Esophagus squamous epithelium (tissue), 4 donors: ENCODE measurements around the gene DUS1L.

ENCODE experiments used
- POLR2A ChIP-seq, 4 donors: fragments of 450-650 bp; IDR thresholded peaks; one replicate each; pipeline ENCODE4 v1.6.1; 2017; ENCODE audit warnings: antibody characterized with exemption in 4 of 4, mild to moderate bottlenecking in 4 of 4, moderate library complexity in 3 of 4
- TF ChIP-seq, protein P1 (sequence below), 6 experiments: fragments of 450-650 bp in 4 of 6; fragments of 200-600 bp in 2 of 6; sonication (generic) in 2 of 6; IDR thresholded peaks; one replicate each; pipeline ENCODE4 v1.5.1; 2016 to 2019; ENCODE audit warnings: antibody characterized with exemption in 6 of 6, mild to moderate bottlenecking in 4 of 6, moderate library complexity in 4 of 6

DNA sequence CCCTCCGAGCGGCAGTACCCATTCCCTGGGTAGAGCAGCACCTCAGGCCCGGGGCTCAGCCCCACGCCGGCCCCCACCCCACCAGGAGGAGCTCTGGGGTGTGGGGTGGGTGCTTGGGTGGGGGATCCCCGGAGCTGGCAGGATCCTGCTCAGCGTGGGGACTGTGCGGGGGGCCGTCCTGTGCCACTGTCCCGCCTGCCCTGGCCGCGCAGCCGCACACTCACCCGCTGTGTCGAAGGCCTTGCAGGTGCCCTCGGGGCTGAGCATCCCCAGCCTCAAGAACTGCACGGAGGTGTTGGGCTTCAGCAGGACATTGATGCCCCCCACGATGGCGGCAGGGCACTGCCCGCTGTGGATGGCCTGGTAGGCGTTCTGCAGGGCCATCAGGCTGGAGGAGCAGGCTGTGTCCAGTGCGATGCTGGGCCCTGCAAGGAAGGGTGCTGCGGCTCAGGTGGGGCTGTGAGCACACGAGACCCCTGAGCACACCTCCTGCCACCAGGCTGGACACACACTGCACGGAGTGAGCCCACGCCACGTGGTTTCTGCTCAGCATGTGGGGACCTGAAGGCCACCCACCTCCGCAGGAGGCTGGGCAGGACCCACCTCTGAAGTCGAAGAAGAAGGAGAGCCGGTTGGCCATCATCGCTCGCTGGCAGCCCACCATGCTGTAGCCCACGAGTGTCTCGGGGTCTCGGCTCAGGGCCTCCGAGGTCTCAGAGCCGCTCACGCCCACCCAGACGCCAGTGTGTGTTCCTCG is 27.6 kb upstream of the DUS1L start:
- TF ChIP-seq, protein P1, sequence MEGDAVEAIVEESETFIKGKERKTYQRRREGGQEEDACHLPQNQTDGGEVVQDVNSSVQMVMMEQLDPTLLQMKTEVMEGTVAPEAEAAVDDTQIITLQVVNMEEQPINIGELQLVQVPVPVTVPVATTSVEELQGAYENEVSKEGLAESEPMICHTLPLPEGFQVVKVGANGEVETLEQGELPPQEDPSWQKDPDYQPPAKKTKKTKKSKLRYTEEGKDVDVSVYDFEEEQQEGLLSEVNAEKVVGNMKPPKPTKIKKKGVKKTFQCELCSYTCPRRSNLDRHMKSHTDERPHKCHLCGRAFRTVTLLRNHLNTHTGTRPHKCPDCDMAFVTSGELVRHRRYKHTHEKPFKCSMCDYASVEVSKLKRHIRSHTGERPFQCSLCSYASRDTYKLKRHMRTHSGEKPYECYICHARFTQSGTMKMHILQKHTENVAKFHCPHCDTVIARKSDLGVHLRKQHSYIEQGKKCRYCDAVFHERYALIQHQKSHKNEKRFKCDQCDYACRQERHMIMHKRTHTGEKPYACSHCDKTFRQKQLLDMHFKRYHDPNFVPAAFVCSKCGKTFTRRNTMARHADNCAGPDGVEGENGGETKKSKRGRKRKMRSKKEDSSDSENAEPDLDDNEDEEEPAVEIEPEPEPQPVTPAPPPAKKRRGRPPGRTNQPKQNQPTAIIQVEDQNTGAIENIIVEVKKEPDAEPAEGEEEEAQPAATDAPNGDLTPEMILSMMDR (IDR thresholded peaks at IDR 0.05) = no peak
- no peak for TF ChIP-seq POLR2A (IDR thresholded peaks at IDR 0.05)
